ENCODE data around the gene RO60. TPM values are rescaled to one million over a fixed set of nuclear protein-coding genes. Genes with fewer than 3 reads are reported as not detected.

The RO60 gene
- total RNA-seq, 4 donors from 2014 or later: 40.3 to 106 (median 64.4) TPM

DNA sequence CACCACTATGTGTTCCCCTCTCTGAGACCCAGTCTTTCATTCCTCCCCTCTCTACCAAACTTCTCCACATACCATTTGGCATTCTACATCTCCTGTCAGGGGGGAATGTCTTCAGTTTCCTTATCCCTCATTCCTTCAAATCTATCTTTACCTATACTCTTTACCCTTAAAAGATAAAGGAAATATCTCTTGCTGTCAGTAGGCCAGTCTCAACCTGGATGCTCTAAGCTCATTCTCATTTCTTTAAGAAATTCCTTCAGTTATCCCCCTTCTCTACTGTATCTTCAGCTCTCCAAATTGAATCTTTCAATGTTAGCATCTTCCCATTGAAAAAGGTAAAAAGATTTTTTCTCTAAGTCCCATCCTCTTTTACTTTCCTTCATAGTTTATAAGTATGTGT, 6.5 kb downstream of the RO60 start:
- TF ChIP-seq POLR2A (IDR thresholded peaks at IDR 0.05): no peak
- TF ChIP-seq, protein P1, sequence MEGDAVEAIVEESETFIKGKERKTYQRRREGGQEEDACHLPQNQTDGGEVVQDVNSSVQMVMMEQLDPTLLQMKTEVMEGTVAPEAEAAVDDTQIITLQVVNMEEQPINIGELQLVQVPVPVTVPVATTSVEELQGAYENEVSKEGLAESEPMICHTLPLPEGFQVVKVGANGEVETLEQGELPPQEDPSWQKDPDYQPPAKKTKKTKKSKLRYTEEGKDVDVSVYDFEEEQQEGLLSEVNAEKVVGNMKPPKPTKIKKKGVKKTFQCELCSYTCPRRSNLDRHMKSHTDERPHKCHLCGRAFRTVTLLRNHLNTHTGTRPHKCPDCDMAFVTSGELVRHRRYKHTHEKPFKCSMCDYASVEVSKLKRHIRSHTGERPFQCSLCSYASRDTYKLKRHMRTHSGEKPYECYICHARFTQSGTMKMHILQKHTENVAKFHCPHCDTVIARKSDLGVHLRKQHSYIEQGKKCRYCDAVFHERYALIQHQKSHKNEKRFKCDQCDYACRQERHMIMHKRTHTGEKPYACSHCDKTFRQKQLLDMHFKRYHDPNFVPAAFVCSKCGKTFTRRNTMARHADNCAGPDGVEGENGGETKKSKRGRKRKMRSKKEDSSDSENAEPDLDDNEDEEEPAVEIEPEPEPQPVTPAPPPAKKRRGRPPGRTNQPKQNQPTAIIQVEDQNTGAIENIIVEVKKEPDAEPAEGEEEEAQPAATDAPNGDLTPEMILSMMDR (IDR thresholded peaks at IDR 0.05): no peak
- no peak overlapping the region for H3K4me3 ChIP-seq (ENCODE audit: low read depth, poor library complexity, severe bottlenecking)
- intact Hi-C loops (cut with DNase I; ENCODE audit: low total_unique reads): no loop called here
- DNase-seq (ENCODE audit: low spot score in 2 of 2): no peak

DNA sequence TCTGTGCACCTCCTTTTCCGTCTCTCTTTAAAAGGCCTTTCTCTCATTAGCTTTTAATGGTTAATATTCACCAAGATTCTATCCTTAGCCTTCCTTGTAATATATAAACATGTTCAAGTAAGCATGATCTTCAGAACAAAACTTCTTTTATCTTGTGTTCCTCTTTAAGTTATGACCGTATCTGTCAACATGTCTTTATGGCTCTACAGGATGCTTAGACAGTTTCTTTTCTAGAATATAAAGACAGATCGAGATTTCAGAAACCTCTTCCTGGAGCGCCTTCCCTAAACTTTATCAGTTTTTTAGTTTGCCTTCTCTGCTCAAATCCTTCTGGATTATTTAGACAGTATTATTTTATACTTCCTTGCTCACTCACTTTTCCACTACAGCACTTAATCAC, 7.2 kb downstream of the RO60 start:
- 86 to 91% methylated on average over 4 of the region's 4 CpGs for WGBS, 2 donors
- intact Hi-C loops (cut with DNase I; ENCODE audit: low total_unique reads): no loop called here
- H3K4me3 ChIP-seq (ENCODE audit: low read depth, poor library complexity, severe bottlenecking): no peak overlapping the region
- no peak for TF ChIP-seq POLR2A (IDR thresholded peaks at IDR 0.05)
- DNase-seq (ENCODE audit: low spot score in 2 of 2): no peak

DNA sequence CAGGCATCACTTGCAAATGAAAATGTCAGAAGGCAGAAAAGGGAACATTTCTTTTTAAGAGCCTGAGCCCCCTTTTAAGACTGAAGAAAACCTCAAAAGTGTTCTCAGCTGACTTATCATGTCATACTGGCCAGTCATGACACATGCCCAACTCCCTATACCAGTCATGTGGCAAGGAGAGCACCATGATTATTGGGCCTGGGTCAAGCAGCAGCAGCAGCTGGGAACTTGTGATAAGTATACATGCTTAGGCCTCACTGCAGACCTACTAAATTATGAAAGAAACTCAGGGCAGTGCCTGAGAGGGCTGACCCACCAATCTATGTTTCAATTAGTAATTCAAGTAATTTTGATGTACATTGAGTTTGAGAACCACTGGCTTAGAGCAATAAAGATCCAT, 8.6 kb downstream of the RO60 start:
- no peak for TF ChIP-seq POLR2A (IDR thresholded peaks at IDR 0.05)
- TF ChIP-seq, protein P1 (IDR thresholded peaks at IDR 0.05): no peak
- DNase-seq (ENCODE audit: low spot score in 2 of 2): no peak
- intact Hi-C loops (cut with DNase I; ENCODE audit: low total_unique reads): no loop called here
- no peak overlapping the region for H3K4me3 ChIP-seq (ENCODE audit: low read depth, poor library complexity, severe bottlenecking)

DNA sequence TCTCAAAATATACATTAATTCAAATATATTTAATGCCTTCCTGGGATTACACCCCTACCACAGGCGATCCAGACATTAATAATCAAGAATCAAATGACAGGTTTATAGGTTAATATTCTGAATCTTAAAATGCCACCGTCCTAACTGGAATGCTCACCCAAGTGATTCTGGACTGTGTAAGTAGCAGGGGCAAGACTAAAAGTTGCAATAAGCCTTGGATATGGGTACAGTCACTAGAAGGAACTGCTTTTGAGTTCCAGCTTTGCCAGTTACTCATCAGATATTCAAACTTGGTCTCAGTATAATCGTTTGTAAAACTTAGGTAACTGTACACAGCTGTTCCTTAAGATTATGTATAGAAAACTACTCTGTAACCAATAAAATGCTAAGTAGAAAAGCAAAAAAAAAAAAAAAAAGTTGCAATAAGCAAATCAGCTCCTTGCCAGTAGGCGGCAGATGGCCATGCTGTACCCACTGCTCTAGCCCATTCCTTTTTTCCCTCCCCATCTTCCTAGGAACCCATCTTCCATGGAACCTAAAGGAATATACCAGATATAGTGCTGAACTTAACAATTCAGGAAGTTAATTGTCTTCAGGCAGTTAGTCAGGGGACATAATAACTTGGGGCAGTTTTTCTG, 10.5 kb downstream of the RO60 start:
- intact Hi-C loops (cut with DNase I; ENCODE audit: low total_unique reads): no loop called here
- TF ChIP-seq, protein P1 (IDR thresholded peaks at IDR 0.05): no peak
- TF ChIP-seq POLR2A (IDR thresholded peaks at IDR 0.05): no peak
- WGBS, 2 donors: 80 to 83% methylated on average over 4 of the region's 4 CpGs
- H3K4me3 ChIP-seq (ENCODE audit: low read depth, poor library complexity, severe bottlenecking): no peak overlapping the region
- no peak for DNase-seq (ENCODE audit: low spot score in 2 of 2)

DNA sequence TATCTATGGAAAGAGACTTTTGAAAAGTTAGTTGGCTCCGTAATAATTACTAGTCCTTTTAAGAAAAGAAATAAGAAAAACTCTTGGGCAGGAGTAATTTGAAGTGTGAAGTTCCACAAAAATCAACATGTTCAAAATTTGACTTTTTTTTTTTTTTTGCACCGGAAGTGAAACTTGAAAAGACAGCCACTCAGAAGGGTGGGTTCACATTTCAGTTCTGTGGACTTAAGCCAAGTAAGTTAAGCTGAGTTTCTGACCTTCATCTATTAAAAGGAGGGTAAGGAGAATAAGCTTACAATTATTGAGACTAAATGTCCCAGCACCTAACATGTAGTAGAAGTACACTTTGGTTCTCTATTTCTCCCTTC, 11.0 kb downstream of the RO60 start:
- H3K4me3 ChIP-seq (ENCODE audit: low read depth, poor library complexity, severe bottlenecking): no peak overlapping the region
- 63 to 72% methylated on average over 2 of the region's 2 CpGs for whole genome bisulfite sequencing, 2 donors
- no peak for DNase-seq (ENCODE audit: low spot score in 2 of 2)
- TF ChIP-seq, protein P1 (IDR thresholded peaks at IDR 0.05): no peak
- no peak for TF ChIP-seq POLR2A (IDR thresholded peaks at IDR 0.05)
- intact Hi-C loops (cut with DNase I; ENCODE audit: low total_unique reads): no loop called here

DNA sequence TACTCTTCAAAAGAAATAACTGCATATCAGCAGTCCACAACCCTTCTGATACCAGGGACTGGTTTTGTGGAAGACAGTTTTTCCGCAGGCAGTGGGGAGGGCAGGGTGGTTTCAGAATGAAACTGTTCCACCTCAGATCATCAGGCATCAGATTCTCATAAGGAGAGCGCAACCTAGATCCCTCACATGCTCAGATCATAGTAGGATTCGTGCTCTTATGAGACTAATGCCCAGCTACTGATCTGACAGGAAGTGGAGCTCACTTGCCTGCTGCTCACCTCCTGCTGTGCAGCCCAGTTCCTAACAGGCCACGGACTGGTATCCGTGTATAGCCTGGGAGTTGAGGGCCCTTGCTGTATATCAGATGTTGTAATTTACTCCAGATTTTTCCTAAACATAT, 11.5 kb downstream of the RO60 start:
- no peak overlapping the region for H3K4me3 ChIP-seq (ENCODE audit: low read depth, poor library complexity, severe bottlenecking)
- intact Hi-C loops (cut with DNase I; ENCODE audit: low total_unique reads): no loop called here
- TF ChIP-seq, protein P1 (IDR thresholded peaks at IDR 0.05): no peak
- no peak for TF ChIP-seq POLR2A (IDR thresholded peaks at IDR 0.05)
- WGBS, 2 donors: 68 to 75% methylated on average over 5 of the region's 5 CpGs
- DNase-seq (ENCODE audit: low spot score in 2 of 2): no peak

Data from lower leg skin (tissue), 4 donors.